Gastroesophageal sphincter (tissue), 3 donors: ENCODE data around the gene NELFCD.
"Not testable (repeated sequence)": the region's sequence is repeated elsewhere in the genome, so short reads cannot be mapped to it uniquely, and the experiment has no call there.

ENCODE experiments used
- EP300 ChIP-seq: sonication (generic); formaldehyde crosslinking; IDR thresholded peaks from one replicate; pipeline ENCODE4 v1.6.1; 2017; ENCODE audit warnings: antibody characterized with exemption, mild to moderate bottlenecking
- POLR2A ChIP-seq, 2 donors: fragments of 450-650 bp; IDR thresholded peaks; one replicate each; pipeline ENCODE4 v1.6.1; 2017; ENCODE audit warnings: antibody characterized with exemption in 2 of 2, mild to moderate bottlenecking in 2 of 2, moderate library complexity in 1 of 2
- TF ChIP-seq, protein P1 (sequence below), 4 experiments: fragments of 200-600 bp in 2 of 4; fragments of 450-650 bp in 2 of 4; sonication (generic) in 1 of 4; IDR thresholded peaks; one replicate each; pipeline ENCODE4 v1.5.1; 2017 to 2019; ENCODE audit warnings: antibody characterized with exemption in 4 of 4, mild to moderate bottlenecking in 2 of 4, moderate library complexity in 2 of 4

GRCh38 chr20:58947797-58948388, 33.2 kb upstream of the NELFCD start:
- TF ChIP-seq, protein P1, sequence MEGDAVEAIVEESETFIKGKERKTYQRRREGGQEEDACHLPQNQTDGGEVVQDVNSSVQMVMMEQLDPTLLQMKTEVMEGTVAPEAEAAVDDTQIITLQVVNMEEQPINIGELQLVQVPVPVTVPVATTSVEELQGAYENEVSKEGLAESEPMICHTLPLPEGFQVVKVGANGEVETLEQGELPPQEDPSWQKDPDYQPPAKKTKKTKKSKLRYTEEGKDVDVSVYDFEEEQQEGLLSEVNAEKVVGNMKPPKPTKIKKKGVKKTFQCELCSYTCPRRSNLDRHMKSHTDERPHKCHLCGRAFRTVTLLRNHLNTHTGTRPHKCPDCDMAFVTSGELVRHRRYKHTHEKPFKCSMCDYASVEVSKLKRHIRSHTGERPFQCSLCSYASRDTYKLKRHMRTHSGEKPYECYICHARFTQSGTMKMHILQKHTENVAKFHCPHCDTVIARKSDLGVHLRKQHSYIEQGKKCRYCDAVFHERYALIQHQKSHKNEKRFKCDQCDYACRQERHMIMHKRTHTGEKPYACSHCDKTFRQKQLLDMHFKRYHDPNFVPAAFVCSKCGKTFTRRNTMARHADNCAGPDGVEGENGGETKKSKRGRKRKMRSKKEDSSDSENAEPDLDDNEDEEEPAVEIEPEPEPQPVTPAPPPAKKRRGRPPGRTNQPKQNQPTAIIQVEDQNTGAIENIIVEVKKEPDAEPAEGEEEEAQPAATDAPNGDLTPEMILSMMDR (IDR thresholded peaks at IDR 0.05) = not testable (repeated sequence)
- not testable (repeated sequence) for TF ChIP-seq EP300; POLR2A (IDR thresholded peaks at IDR 0.05)
